Epithelial cell of esophagus (primary cell): Measurements from ENCODE around the gene LRRC47.
"Not testable (repeated sequence)": the region's sequence is repeated elsewhere in the genome, so short reads cannot be mapped to it uniquely, and the experiment has no call there.

Experiments
- DNase-seq: peaks from one replicate; pipeline ENCODE4 v3.0.0; 2010; ENCODE audit warnings: low read depth
- H3K4me3 ChIP-seq: 2 replicates; pipeline ENCODE4 v1.5.1; 2011; ENCODE audit warnings: mild to moderate bottlenecking, low read length, control low read depth
- CTCF ChIP-seq: IDR thresholded peaks from 2 replicates; pipeline ENCODE4 v1.5.1; 2011; ENCODE audit warnings: low read depth, mild to moderate bottlenecking, low read length, control low read depth, inconsistent platforms; ENCODE audit not compliant: insufficient read depth; ENCODE audit errors: missing control alignments

Gene LRRC47

GRCh38 chr1:3750741-3751140 lies 45.6 kb downstream of the LRRC47 start:
- TF ChIP-seq CTCF, result no peak
- no peak for DNase-seq
- H3K4me3 ChIP-seq, result no peak overlapping the region

GRCh38 chr1:3749512-3749911 lies 46.8 kb downstream of the LRRC47 start:
- DNase-seq, result no peak
- TF ChIP-seq CTCF, result no peak

GRCh38 chr1:3748316-3748900 lies 47.9 kb downstream of the LRRC47 start:
- not testable (repeated sequence) for DNase-seq, H3K4me3 ChIP-seq

More at GRCh38 chr1:3749512-3749911, 46.8 kb downstream of the LRRC47 start:
- H3K4me3 ChIP-seq, result no peak overlapping the region

GRCh38 chr1:3747903-3748302 lies 48.4 kb downstream of the LRRC47 start:
- peak overlapping the region; percentile 53 for H3K4me3 ChIP-seq
- DNase-seq, result no peak

GRCh38 chr1:3747522-3747848 lies 48.8 kb downstream of the LRRC47 start:
- DNase-seq, result no peak

More at GRCh38 chr1:3747903-3748302, 48.4 kb downstream of the LRRC47 start:
- TF ChIP-seq CTCF, result no peak

GRCh38 chr1:3746830-3747521 lies 49.3 kb downstream of the LRRC47 start:
- DNase-seq, result peak; percentile 80
- peak overlapping the region; percentile 53 for H3K4me3 ChIP-seq
- TF ChIP-seq CTCF, result no peak

More at GRCh38 chr1:3747522-3747848, 48.8 kb downstream of the LRRC47 start:
- no peak for TF ChIP-seq CTCF
- peak overlapping the region; percentile 53 for H3K4me3 ChIP-seq

GRCh38 chr1:3746389-3746829 lies 49.9 kb downstream of the LRRC47 start:
- no peak for TF ChIP-seq CTCF
- no peak for DNase-seq
- peak overlapping the region; percentile 53 for H3K4me3 ChIP-seq
